Measurements from ENCODE around the gene KCND3.

Gene KCND3

DNA sequence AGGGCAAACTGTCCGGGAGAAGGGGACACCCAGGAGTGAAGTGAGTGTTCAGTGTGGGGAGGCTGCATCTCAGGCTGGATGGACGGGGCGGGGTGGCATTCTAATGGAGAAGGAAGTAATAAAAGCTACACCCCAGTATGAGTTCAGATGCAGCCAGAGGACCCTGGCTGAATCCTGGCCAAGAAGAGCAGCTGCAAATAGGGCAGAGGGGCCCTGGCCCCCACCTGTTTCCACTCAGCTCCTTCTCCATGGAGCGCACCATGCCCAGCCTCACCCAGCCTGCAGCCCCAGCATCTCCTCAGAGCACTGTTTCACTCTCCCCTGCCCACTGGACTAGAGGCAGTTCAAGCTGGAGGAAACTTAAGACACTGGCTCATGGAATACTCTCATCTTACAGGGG lies 46.4 kb downstream of the KCND3 start:
- Histone ChIP-seq H4K20me1 (ENCODE audit: control insufficient read depth, insufficient read depth, low read depth, low read length) (no peaks in the 10 kb centered on the region), H3K36me3 (ENCODE audit: control insufficient read depth, low read length) (no peaks in the 10 kb centered on the region), H3K4me3 (ENCODE audit: low read length) (no peak overlapping the region), H3K27ac (ENCODE audit: low read depth, low read length) (no peak overlapping the region), H3K9me3 (ENCODE audit: control insufficient read depth, insufficient read depth, low read length) (no peaks in the 10 kb centered on the region), H3K9me2 (replicated peaks; ENCODE audit: control insufficient read depth, low read length) (no peaks in the 10 kb centered on the region), H3F3A (ENCODE audit: control insufficient read depth, insufficient read depth) (no peaks in the 10 kb centered on the region), H3K79me2 (ENCODE audit: control insufficient read depth, low read length) (no peaks in the 10 kb centered on the region), H3K27me3 (ENCODE audit: control insufficient read depth, low read length) (no peaks in the 10 kb centered on the region), H3K4me2 (ENCODE audit: low read length) (no peak overlapping the region), H3K4me1 (ENCODE audit: control insufficient read depth, low read length) (no peaks in the 10 kb centered on the region)
- TF ChIP-seq CTCF (IDR thresholded peaks at IDR 0.05; ENCODE audit: low read depth, low read length, poor library complexity, severe bottlenecking) = no peak
- TF ChIP-seq EZH2phosphoT487 (IDR thresholded peaks at IDR 0.05; ENCODE audit: borderline replicate concordance, low read length) = no peak

DNA sequence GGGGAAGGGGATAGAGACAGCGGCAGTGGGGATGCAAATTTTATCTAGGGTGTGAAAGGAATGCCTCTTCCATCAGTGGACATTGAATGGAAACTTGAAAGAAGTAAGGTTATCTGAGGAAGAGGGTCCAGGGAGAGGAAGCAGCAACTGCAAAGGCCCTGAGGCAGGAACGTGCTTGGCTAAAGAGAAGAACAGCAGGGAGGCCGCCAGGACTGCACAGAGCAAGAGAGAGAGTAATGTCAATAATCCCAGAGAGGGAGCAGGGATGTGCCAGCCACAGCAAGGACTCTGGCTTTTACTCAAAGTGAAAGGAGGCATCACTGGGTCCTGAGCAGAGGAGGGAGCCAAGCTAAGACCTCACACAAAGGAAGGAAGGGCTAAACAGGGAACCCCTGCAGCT lies 50.9 kb downstream of the KCND3 start:
- Histone ChIP-seq H3F3A (ENCODE audit: control insufficient read depth, insufficient read depth) (no peaks in the 10 kb centered on the region), H3K9me3 (ENCODE audit: control insufficient read depth, insufficient read depth, low read length) (no peaks in the 10 kb centered on the region), H3K4me3 (ENCODE audit: low read length) (no peak overlapping the region), H3K27ac (ENCODE audit: low read depth, low read length) (no peak overlapping the region), H3K4me2 (ENCODE audit: low read length) (no peak overlapping the region), H4K20me1 (ENCODE audit: control insufficient read depth, insufficient read depth, low read depth, low read length) (no peaks in the 10 kb centered on the region), H3K9me2 (replicated peaks; ENCODE audit: control insufficient read depth, low read length) (no peaks in the 10 kb centered on the region), H3K27me3 (ENCODE audit: control insufficient read depth, low read length) (peaks cover 4% of the 10 kb centered on the region; the same call in 1 of the 2 replicates), H3K79me2 (ENCODE audit: control insufficient read depth, low read length) (no peaks in the 10 kb centered on the region), H3K36me3 (ENCODE audit: control insufficient read depth, low read length) (no peaks in the 10 kb centered on the region), H3K4me1 (ENCODE audit: control insufficient read depth, low read length) (no peaks in the 10 kb centered on the region)
- no peak for TF ChIP-seq CTCF (IDR thresholded peaks at IDR 0.05; ENCODE audit: low read depth, low read length, poor library complexity, severe bottlenecking)

DNA sequence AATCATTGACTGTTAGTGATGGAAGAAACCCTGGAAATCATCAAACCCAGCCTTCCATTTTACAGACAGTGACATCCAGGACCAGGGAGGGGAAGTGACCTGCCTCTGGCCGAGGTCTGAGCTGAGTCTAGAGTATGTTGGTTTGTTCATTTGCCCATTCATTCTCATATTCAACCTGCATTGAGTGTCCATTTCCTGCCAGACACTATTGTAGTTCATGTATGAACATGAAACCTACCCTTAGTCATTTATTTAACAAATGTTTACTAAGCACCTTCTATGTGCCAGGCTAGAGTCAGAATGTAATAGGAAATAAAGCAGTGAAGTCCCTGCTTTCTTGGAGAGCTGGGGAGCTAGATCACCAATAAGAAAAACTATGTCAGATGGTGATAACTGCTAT lies 51.3 kb downstream of the KCND3 start:
- Histone ChIP-seq H3K36me3 (ENCODE audit: control insufficient read depth, low read length) (no peaks in the 10 kb centered on the region), H3K4me2 (ENCODE audit: low read length) (no peak overlapping the region), H4K20me1 (ENCODE audit: control insufficient read depth, insufficient read depth, low read depth, low read length) (no peaks in the 10 kb centered on the region), H3K79me2 (ENCODE audit: control insufficient read depth, low read length) (no peaks in the 10 kb centered on the region), H3K27me3 (ENCODE audit: control insufficient read depth, low read length) (peaks cover 4% of the 10 kb centered on the region; the same call in 1 of the 2 replicates), H3K4me1 (ENCODE audit: control insufficient read depth, low read length) (no peaks in the 10 kb centered on the region), H3K4me3 (ENCODE audit: low read length) (no peak overlapping the region), H3K27ac (ENCODE audit: low read depth, low read length) (no peak overlapping the region), H3F3A (ENCODE audit: control insufficient read depth, insufficient read depth) (no peaks in the 10 kb centered on the region), H3K9me3 (ENCODE audit: control insufficient read depth, insufficient read depth, low read length) (no peaks in the 10 kb centered on the region), H3K9me2 (replicated peaks; ENCODE audit: control insufficient read depth, low read length) (no peaks in the 10 kb centered on the region)
- TF ChIP-seq CTCF (IDR thresholded peaks at IDR 0.05; ENCODE audit: low read depth, low read length, poor library complexity, severe bottlenecking) = no peak
- no peak for TF ChIP-seq EZH2phosphoT487 (IDR thresholded peaks at IDR 0.05; ENCODE audit: borderline replicate concordance, low read length)
